Activated naive CD4-positive, alpha-beta T cell treated with anti-CD3 and anti-CD28 coated beads for 36 hours (primary cell): ENCODE results near the gene ALX3. TPM values are rescaled to one million over a fixed set of nuclear protein-coding genes. Genes with fewer than 3 reads are reported as not detected.

Experiments
- CTCF ChIA-PET: fragments of 350-600 bp; sonication (Branson Sonifier 250); formaldehyde crosslinking; loops from one replicate; lab custom pipeline; 2021; ENCODE audit warnings: antibody characterized with exemption; lab: Charles Lee
- DNase-seq: peaks from one replicate; pipeline ENCODE4 v3.0.0-alpha.2; 2020
- H3K27ac Mint-ChIP-seq: one replicate; pipeline ENCODE4 v1.8.0; 2021; ENCODE audit warnings: mild to moderate bottlenecking, mixed read lengths
- H3K27me3 Mint-ChIP-seq: one replicate; pipeline ENCODE4 v1.8.0; 2021; ENCODE audit warnings: low read depth, mixed read lengths
- H3K36me3 Mint-ChIP-seq: one replicate; pipeline ENCODE4 v1.8.0; 2021; ENCODE audit warnings: low read depth, mixed read lengths
- H3K4me1 Mint-ChIP-seq: one replicate; pipeline ENCODE4 v1.8.0; 2021; ENCODE audit warnings: low read depth, mixed read lengths
- H3K4me3 Mint-ChIP-seq: one replicate; pipeline ENCODE4 v1.8.0; 2021; ENCODE audit warnings: mild to moderate bottlenecking, moderate library complexity, mixed read lengths
- H3K9me3 Mint-ChIP-seq: one replicate; pipeline ENCODE4 v1.8.0; 2021; ENCODE audit warnings: mixed read lengths
- intact Hi-C: fragments of 100-400 bp; cut with micrococcal nuclease; formaldehyde crosslinking; loops from one replicate; pipeline ENCODE4 v1.15.1; 2023
- total RNA-seq, 2 experiments: library from RNA; stranded (reverse); gene quantifications; one replicate each; pipeline ENCODE4 v1.2.3, GENCODE V29; 2021

ALX3 gene
- total RNA-seq, 2 experiments from 2014 or later = not detected

DNA sequence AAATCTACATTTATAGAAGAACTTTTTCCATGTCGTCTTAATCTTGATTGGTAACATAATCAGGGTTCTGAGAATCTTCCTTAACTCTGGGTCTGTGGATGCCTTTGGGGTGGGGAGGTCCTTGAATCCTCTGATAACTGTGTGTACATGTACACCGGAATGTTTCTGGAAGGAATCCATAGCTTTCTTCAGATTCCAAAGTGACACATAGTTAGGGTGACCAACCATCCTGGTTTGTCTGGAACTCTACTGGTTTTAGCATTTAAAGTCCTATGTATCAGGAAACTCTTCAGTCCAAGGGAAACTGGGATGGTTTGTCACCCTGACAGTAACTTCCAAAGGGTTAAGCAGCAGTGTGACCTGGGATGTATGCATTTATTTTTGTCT lies 19.2 kb downstream of the ALX3 start:
- H3K27me3 Mint-ChIP-seq = no peaks in the 10 kb centered on the region
- no peak overlapping the region for H3K27ac Mint-ChIP-seq
- CTCF ChIA-PET = interaction anchor here (0.8 to 6.3 kb wide), 9 partner anchors 10 to 54 kb away, joined by 3 to 103 read pairs (median 14); partner anchors contain the start of genes ALX3 and STRIP1
- H3K4me3 Mint-ChIP-seq = no peak overlapping the region
- H3K4me1 Mint-ChIP-seq = no peaks in the 10 kb centered on the region
- intact Hi-C loops = no loop called here
- DNase-seq = no peak
- peaks cover 44% of the 10 kb centered on the region for H3K36me3 Mint-ChIP-seq
- no peaks in the 10 kb centered on the region for H3K9me3 Mint-ChIP-seq

- Mint-ChIP-seq H3K9me3 (no peaks in the 10 kb centered on the region), H3K4me1 (no peaks in the 10 kb centered on the region), H3K27ac (no peak overlapping the region), H3K27me3 (no peaks in the 10 kb centered on the region), H3K36me3 (peaks cover 45% of the 10 kb centered on the region), H3K4me3 (no peak overlapping the region)
- no peak for DNase-seq
- intact Hi-C loops = no loop called here
- CTCF ChIA-PET = interaction anchor here (0.6 to 6.3 kb wide), 9 partner anchors 9 to 446 kb away, joined by 3 to 103 read pairs (median 6); partner anchors contain the start of genes ALX3 and STRIP1
These were observed 19.7 kb downstream of the ALX3 start for GRCh38 chr1:110050602-110051261.

DNA sequence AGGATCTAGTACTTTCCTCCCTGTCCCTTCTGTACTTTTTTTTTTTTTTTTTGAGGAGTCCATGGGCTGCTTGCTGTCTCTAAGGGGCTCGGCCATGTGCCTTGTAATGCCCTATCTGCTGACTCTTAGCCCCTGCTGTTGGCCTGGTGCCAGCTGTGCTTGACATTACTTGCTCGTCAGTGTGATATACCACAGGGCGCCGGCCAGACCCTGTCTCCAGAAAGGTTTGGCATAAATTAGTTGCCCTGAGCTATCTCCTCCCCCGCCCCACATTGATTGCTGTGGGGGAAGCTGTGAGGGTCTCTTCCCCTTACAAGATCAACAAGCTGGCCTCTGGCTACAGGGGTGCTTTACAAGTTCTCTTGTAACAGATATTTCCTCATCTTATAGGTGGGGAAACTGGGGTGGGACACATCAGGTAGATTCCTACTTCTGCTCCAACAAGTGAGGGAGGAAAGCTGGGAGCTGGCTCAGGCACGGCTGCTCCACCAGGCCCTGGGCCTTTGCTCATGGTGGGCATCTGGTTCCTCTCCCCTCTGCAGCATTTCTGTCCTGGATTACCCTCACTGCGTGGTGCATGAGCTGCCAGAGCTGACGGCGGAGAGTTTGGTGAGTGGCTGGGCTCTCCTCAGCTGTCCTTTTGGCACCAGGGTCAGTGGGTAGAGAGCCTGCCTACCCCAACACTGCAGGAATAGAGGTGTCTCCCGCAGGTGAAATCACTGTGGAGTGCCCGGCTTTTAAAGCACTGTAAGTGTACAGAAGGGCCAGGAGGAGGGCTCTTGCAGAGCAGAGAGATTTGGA lies 20.5 kb downstream of the ALX3 start:
- H3K36me3 Mint-ChIP-seq = peaks cover 44% of the 10 kb centered on the region
- H3K4me3 Mint-ChIP-seq = no peak overlapping the region
- no peaks in the 10 kb centered on the region for H3K4me1 Mint-ChIP-seq
- H3K27me3 Mint-ChIP-seq = no peaks in the 10 kb centered on the region
- no peaks in the 10 kb centered on the region for H3K9me3 Mint-ChIP-seq
- no peak for DNase-seq
- CTCF ChIA-PET = interaction anchor here (0.6 to 6.3 kb wide), 10 partner anchors 9 to 446 kb away, joined by 3 to 103 read pairs (median 3); partner anchors contain the start of genes ALX3 and STRIP1
- intact Hi-C loops = no loop called here
- no peak overlapping the region for H3K27ac Mint-ChIP-seq

DNA sequence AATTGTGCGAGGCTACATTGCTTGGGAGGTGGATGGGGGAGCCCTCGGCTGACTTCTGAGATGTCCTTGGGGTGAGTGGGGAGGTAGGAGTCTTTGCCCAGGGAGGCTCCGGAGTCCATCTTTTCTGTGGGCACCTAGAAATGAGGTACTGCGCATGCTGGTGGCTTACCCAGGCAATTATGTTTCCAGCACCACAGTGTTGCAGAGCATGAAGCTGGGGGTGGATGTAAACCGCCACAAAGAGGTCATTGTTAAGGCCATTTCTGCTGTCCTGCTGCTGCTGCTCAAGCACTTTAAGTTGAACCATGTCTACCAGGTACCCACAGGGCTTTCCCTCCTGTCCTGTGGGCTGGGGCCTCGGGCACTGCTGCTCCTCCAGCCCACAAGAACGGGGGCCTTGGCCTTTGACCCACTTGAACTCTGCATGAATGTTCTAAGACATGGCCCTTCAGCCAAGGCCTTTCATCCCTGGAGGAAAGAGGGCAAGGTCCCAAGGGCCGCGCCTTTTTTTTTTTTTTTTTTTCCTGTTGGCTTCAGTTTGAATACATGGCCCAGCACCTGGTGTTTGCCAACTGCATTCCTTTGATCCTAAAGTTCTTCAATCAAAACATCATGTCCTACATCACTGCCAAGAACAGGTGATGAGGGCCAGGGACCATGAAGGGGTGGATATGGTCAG lies 21.4 kb downstream of the ALX3 start:
- CTCF ChIA-PET = interaction anchor here (0.6 to 6.3 kb wide), 6 partner anchors 11 to 446 kb away, joined by 3 to 103 read pairs (median 4); no protein-coding TSS in a partner anchor
- DNase-seq = no peak
- Mint-ChIP-seq H3K27ac (no peak overlapping the region), H3K36me3 (peaks cover 42% of the 10 kb centered on the region), H3K9me3 (no peaks in the 10 kb centered on the region), H3K4me3 (no peak overlapping the region), H3K4me1 (no peaks in the 10 kb centered on the region), H3K27me3 (no peaks in the 10 kb centered on the region)
- intact Hi-C loops = no loop called here

DNA sequence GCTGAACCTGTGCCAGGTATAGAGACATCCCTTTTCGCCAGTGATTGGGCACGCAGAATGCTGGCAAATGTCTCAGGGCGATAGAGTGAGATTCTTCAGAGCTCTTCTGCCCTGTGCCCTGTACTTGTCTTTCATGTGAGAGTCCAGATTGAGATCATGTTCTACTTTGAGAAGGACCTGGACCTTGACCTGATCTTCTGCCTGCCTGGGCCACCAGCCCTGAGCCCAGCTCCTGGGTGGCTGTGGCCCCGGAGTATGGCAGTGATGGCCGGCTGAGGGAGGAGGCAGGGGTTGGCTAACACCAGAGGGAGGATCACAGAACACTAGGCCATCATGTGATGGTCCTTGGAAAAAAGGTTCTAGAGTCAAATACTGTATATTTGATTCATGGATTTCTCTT lies 22.2 kb downstream of the ALX3 start:
- H3K9me3 Mint-ChIP-seq = no peaks in the 10 kb centered on the region
- no peak overlapping the region for H3K4me3 Mint-ChIP-seq

GRCh38 chr1:110047463-110047862 lies 23.0 kb downstream of the ALX3 start:
- no peak overlapping the region for H3K27ac Mint-ChIP-seq
- intact Hi-C loops = no loop called here
- H3K36me3 Mint-ChIP-seq = peaks cover 33% of the 10 kb centered on the region

More for the DNA sequence above, 22.2 kb downstream of the ALX3 start:
- CTCF ChIA-PET = interaction anchor here (0.6 to 2.2 kb wide), 5 partner anchors 12 to 391 kb away, joined by 3 to 9 read pairs (median 5); no protein-coding TSS in a partner anchor
- Mint-ChIP-seq H3K4me1 (no peaks in the 10 kb centered on the region), H3K27me3 (no peaks in the 10 kb centered on the region), H3K27ac (no peak overlapping the region), H3K36me3 (peaks cover 38% of the 10 kb centered on the region)
- intact Hi-C loops = no loop called here
- DNase-seq = no peak

DNA sequence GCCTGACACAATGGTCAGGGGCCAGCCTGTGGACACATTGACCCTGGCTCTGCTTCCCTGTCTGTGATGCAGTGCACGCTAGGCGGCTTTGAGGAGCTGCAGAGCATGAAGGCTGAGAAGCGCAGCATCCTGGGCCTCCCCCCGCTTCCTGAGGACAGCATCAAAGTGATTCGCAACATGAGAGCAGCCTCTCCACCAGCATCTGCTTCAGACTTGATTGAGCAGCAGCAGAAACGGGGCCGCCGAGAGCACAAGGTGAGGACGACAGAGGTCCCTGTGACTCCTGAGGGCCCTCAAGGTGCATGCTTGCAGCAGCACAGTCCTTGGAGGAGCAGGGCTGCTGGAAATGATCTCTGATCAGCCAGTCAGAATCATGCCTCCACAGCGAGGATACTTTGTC lies 27.5 kb downstream of the ALX3 start:
- Mint-ChIP-seq H3K36me3 (peaks cover 32% of the 10 kb centered on the region), H3K27ac (no peak overlapping the region), H3K9me3 (no peaks in the 10 kb centered on the region), H3K4me1 (peaks cover 5% of the 10 kb centered on the region), H3K27me3 (no peaks in the 10 kb centered on the region), H3K4me3 (no peak overlapping the region)
- DNase-seq = no peak
- intact Hi-C loops = no loop called here
- CTCF ChIA-PET = interaction anchor here (1.2 to 3.8 kb wide), 6 partner anchors 10 to 63 kb away, joined by 3 to 21 read pairs (median 8); no protein-coding TSS in a partner anchor

More at GRCh38 chr1:110047463-110047862, 23.0 kb downstream of the ALX3 start:
- no peaks in the 10 kb centered on the region for H3K4me1 Mint-ChIP-seq
- no peak overlapping the region for H3K4me3 Mint-ChIP-seq
- CTCF ChIA-PET = interaction anchor here (0.9 to 2.2 kb wide), 4 partner anchors 13 to 58 kb away, joined by 3 to 9 read pairs (median 6); no protein-coding TSS in a partner anchor
- DNase-seq = no peak
- no peaks in the 10 kb centered on the region for H3K9me3 Mint-ChIP-seq
- no peaks in the 10 kb centered on the region for H3K27me3 Mint-ChIP-seq

GRCh38 chr1:110040548-110040947 lies 29.9 kb downstream of the ALX3 start:
- Mint-ChIP-seq H3K4me3 (no peak overlapping the region), H3K27me3 (no peaks in the 10 kb centered on the region), H3K36me3 (peaks cover 19% of the 10 kb centered on the region), H3K4me1 (peaks cover 19% of the 10 kb centered on the region), H3K9me3 (no peaks in the 10 kb centered on the region), H3K27ac (no peak overlapping the region)
- intact Hi-C loops = no loop called here
- peak; percentile 14 for DNase-seq
- CTCF ChIA-PET = interaction anchor here (1.0 to 3.8 kb wide), 4 partner anchors 10 to 64 kb away, joined by 3 to 21 read pairs (median 10); no protein-coding TSS in a partner anchor

- DNase-seq = no peak
- Mint-ChIP-seq H3K4me1 (peaks cover 24% of the 10 kb centered on the region), H3K27me3 (no peaks in the 10 kb centered on the region), H3K36me3 (peaks cover 17% of the 10 kb centered on the region), H3K9me3 (no peaks in the 10 kb centered on the region), H3K27ac (no peak overlapping the region), H3K4me3 (no peak overlapping the region)
- CTCF ChIA-PET = interaction anchor here (1.1 to 3.8 kb wide), 5 partner anchors 10 to 66 kb away, joined by 3 to 21 read pairs (median 4); no protein-coding TSS in a partner anchor
- intact Hi-C loops = no loop called here
These were observed 30.8 kb downstream of the ALX3 start for GRCh38 chr1:110039641-110040040.

DNA sequence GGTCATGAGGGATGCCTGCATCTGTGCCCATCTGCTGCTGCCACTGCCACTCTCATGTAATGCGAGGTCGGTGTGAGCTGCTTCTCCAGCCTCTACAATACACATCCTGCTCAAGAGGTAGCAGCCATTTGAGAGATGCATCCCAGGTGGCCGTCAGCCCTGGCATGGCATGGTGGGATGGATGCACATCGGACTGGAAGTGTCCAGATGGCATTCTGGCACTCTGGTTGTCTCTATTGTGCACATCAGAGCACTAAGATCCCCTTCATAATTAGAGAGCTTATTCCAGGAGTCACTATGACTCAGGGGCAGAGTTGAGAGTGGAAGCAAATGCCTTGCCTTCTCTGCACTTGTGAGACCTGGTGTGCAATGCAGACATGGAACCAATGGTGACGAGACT lies 32.2 kb downstream of the ALX3 start:
- peaks cover 34% of the 10 kb centered on the region for H3K4me1 Mint-ChIP-seq
- no peaks in the 10 kb centered on the region for H3K27me3 Mint-ChIP-seq
- no peaks in the 10 kb centered on the region for H3K9me3 Mint-ChIP-seq
- H3K27ac Mint-ChIP-seq = no peak overlapping the region
- CTCF ChIA-PET = interaction anchor here (2.3 to 4.5 kb wide), 2 partner anchors 8 to 14 kb away, joined by 8 to 33 read pairs; no protein-coding TSS in a partner anchor
- H3K4me3 Mint-ChIP-seq = no peak overlapping the region
- peaks cover 14% of the 10 kb centered on the region for H3K36me3 Mint-ChIP-seq
- intact Hi-C loops = no loop called here
- DNase-seq = no peak

DNA sequence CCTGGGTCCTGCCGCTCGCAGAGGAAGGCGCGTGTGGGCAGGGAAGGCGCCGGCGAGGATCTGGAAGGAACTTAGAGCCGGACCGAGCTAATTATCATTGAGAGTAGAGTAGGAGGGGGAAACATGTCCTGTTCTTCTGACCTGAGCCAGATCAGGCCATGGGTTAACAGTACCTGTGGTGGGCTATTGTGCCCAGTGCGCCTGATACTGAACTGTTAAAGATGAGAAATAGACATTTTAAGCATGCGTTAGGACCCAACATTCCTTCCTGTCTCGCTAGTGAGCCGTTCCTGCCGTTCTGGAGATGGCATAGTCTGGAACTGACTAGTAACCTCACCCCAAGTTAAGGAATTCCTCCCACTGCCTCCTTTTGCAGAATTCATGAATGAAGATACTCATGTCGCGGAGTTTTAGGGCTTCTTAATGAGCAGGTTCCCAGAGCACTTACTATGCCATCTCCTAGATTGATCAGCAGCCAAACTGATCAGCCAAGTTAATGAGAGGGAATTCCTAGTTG lies 35.2 kb downstream of the ALX3 start:
- peaks cover 10% of the 10 kb centered on the region for H3K36me3 Mint-ChIP-seq
- peak overlapping the region; percentile 79 for H3K27ac Mint-ChIP-seq
- DNase-seq = no peak
- no peaks in the 10 kb centered on the region for H3K9me3 Mint-ChIP-seq
- peak overlapping the region; percentile 91 for H3K4me3 Mint-ChIP-seq
- intact Hi-C loops = loop anchor here (2.0 kb wide), 1 partner anchor 50 kb away; no protein-coding TSS in a partner anchor
- CTCF ChIA-PET = interaction anchor here (0.8 to 4.5 kb wide), 10 partner anchors 9 to 258 kb away, joined by 3 to 33 read pairs (median 5); partner anchors contain the start of gene AHCYL1
- H3K4me1 Mint-ChIP-seq = peaks cover 48% of the 10 kb centered on the region
- H3K27me3 Mint-ChIP-seq = no peaks in the 10 kb centered on the region
